SJSA1 (cell line): Measurements from ENCODE around the gene ADCY1. TPM values are rescaled to one million over a fixed set of nuclear protein-coding genes. Genes with fewer than 3 reads are reported as not detected.

Experiments
- DNase-seq, 2 experiments: peaks; one replicate each; pipeline ENCODE4 v3.0.0-alpha.2; 2015 to 2020; ENCODE audit warnings: low spot score in 2 of 2, low read depth in 1 of 2
- H3K27ac ChIP-seq: fragments of 250-450 bp; sonication (Bioruptor Pico); 2 replicates; pipeline ENCODE4 v1.5.1; 2020; ENCODE audit warnings: mild to moderate bottlenecking, moderate library complexity
- H3K27me3 ChIP-seq: fragments of 250-450 bp; sonication (Bioruptor Pico); replicated peaks from 2 replicates; pipeline ENCODE4 v1.5.1; 2020; ENCODE audit warnings: mild to moderate bottlenecking, moderate library complexity
- H3K36me3 ChIP-seq: fragments of 250-450 bp; sonication (Bioruptor Pico); 2 replicates; pipeline ENCODE4 v1.5.1; 2020; ENCODE audit warnings: mild to moderate bottlenecking
- H3K4me1 ChIP-seq: fragments of 250-450 bp; sonication (Bioruptor Pico); replicated peaks from 2 replicates; pipeline ENCODE4 v1.6.1; 2021; ENCODE audit warnings: mild to moderate bottlenecking
- H3K4me3 ChIP-seq: fragments of 250-450 bp; sonication (Bioruptor Pico); 2 replicates; pipeline ENCODE4 v1.5.1; 2020; ENCODE audit warnings: mild to moderate bottlenecking
- H3K9me3 ChIP-seq: fragments of 250-450 bp; sonication (Bioruptor Pico); replicated peaks from 2 replicates; pipeline ENCODE4 v1.5.1; 2020; ENCODE audit warnings: mild to moderate bottlenecking
- total RNA-seq: library from RNA; depleted of rRNA; stranded (reverse); fragments of >200 nt; shearing (Covaris generic); gene quantifications from 2 replicates; pipeline ENCODE4 v1.2.3, GENCODE V29; 2014

The ADCY1 gene
- total RNA-seq, 1 experiment from 2014 or later: 0.05 TPM

GRCh38 chr7:45568536-45569289, 5.5 kb upstream of the ADCY1 start:
- Histone ChIP-seq H3K27me3 (peaks cover 25% of the 10 kb centered on the region), H3K4me3 (no peak overlapping the region), H3K36me3 (no peaks in the 10 kb centered on the region), H3K4me1 (no peaks in the 10 kb centered on the region), H3K27ac (no peak overlapping the region), H3K9me3 (no peaks in the 10 kb centered on the region)
- DNase-seq: no peak

DNA sequence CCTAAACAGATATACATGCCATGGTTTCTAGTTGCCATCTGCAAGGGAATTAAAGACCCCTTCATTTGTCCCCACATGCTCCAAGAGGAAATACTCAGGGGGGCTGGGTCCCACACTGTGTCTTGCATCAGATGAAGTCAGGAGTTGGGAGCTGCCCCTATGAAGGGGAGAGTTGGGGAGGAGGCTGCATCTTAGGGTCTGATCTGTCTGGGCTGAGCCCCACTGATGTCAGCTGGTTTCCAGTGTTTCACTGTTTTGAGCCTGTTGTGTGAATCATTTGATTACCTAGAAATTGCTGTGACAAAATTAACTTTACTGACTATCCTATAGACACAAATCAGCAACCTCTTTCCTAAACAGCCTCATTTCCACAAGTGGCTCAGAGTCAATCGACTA, 4.9 kb upstream of the ADCY1 start:
- Histone ChIP-seq H3K27me3 (peaks cover 28% of the 10 kb centered on the region), H3K4me3 (no peak overlapping the region), H3K9me3 (no peaks in the 10 kb centered on the region; the same call in 1 of the 2 replicates), H3K4me1 (no peaks in the 10 kb centered on the region), H3K27ac (no peak overlapping the region), H3K36me3 (no peaks in the 10 kb centered on the region)
- DNase-seq: no peak

GRCh38 chr7:45570797-45571196, 3.4 kb upstream of the ADCY1 start:
- Histone ChIP-seq H3K27me3 (peaks cover 36% of the 10 kb centered on the region), H3K36me3 (no peaks in the 10 kb centered on the region), H3K27ac (no peak overlapping the region), H3K4me1 (peaks cover 6% of the 10 kb centered on the region), H3K9me3 (no peaks in the 10 kb centered on the region; the same call in 1 of the 2 replicates), H3K4me3 (no peak overlapping the region)
- no peak for DNase-seq

GRCh38 chr7:45573204-45573603, 964 bp upstream of the ADCY1 start:
- Histone ChIP-seq H3K36me3 (no peaks in the 10 kb centered on the region), H3K4me3 (no peak overlapping the region), H3K27me3 (peaks cover 54% of the 10 kb centered on the region), H3K9me3 (no peaks in the 10 kb centered on the region; the same call in 1 of the 2 replicates), H3K4me1 (peaks cover 6% of the 10 kb centered on the region), H3K27ac (no peak overlapping the region)
- no peak for DNase-seq

DNA sequence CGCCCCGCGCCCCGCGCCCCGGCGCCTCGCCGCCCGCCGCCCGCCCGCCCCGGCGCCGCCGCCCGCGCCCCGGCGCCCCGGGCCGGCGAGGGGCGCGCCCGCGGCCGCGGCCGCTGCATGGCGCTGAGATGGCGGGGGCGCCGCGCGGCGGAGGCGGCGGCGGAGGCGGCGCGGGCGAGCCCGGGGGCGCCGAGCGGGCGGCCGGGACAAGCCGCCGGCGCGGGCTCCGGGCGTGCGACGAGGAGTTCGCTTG, 174 bp downstream of the ADCY1 start:
- no peak for DNase-seq
- H3K27me3 ChIP-seq: peaks cover 54% of the 10 kb centered on the region
- H3K27ac ChIP-seq: no peak overlapping the region
- peak overlapping the region; percentile 22 for H3K4me3 ChIP-seq
- no peaks in the 10 kb centered on the region for H3K36me3 ChIP-seq
- H3K9me3 ChIP-seq: no peaks in the 10 kb centered on the region; the same call in 1 of the 2 replicates
- H3K4me1 ChIP-seq: peaks cover 6% of the 10 kb centered on the region

- H3K36me3 ChIP-seq: no peaks in the 10 kb centered on the region
- no peak for DNase-seq
- H3K9me3 ChIP-seq: no peaks in the 10 kb centered on the region; the same call in 1 of the 2 replicates
- H3K4me1 ChIP-seq: peaks cover 6% of the 10 kb centered on the region
- H3K27ac ChIP-seq: no peak overlapping the region
- peaks cover 54% of the 10 kb centered on the region for H3K27me3 ChIP-seq
- H3K4me3 ChIP-seq: peak overlapping the region; percentile 22
Observed at GRCh38 chr7:45574669-45575500, 717 bp downstream of the ADCY1 start.

- H3K36me3 ChIP-seq: no peaks in the 10 kb centered on the region
- H3K27ac ChIP-seq: no peak overlapping the region
- no peaks in the 10 kb centered on the region; the same call in 1 of the 2 replicates for H3K9me3 ChIP-seq
- H3K4me1 ChIP-seq: peaks cover 6% of the 10 kb centered on the region
- no peak overlapping the region for H3K4me3 ChIP-seq
- H3K27me3 ChIP-seq: peaks cover 54% of the 10 kb centered on the region
- no peak for DNase-seq
Observed at GRCh38 chr7:45575501-45576248, 1.5 kb downstream of the ADCY1 start.

GRCh38 chr7:45576249-45576929, 2.2 kb downstream of the ADCY1 start:
- H3K27ac ChIP-seq: no peak overlapping the region
- peaks cover 6% of the 10 kb centered on the region for H3K4me1 ChIP-seq
- no peaks in the 10 kb centered on the region for H3K36me3 ChIP-seq
- peaks cover 50% of the 10 kb centered on the region for H3K27me3 ChIP-seq
- no peaks in the 10 kb centered on the region; the same call in 1 of the 2 replicates for H3K9me3 ChIP-seq
- no peak overlapping the region for H3K4me3 ChIP-seq
- no peak for DNase-seq

DNA sequence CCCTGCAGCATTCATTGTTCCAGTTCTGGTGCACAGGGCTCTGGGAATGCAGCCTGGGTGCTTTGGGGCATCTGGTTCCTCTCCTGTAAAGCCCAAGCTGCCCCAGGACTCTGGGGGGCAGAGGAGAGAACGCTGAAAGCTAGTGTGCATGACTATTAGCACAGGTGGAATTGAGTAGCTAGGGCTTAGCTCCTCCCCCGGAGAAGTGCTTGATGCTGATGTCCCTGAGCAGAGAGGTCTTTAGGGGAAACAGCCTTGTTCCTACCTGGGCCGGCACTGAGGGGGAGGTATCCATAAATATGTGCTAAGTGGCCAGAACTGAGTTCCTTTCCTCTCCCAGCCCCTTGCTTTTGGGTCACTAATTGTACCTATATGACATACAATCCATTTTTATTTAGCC, 3.9 kb downstream of the ADCY1 start:
- no peak overlapping the region for H3K4me3 ChIP-seq
- H3K9me3 ChIP-seq: no peaks in the 10 kb centered on the region; the same call in 1 of the 2 replicates
- no peak overlapping the region for H3K27ac ChIP-seq
- H3K4me1 ChIP-seq: peaks cover 6% of the 10 kb centered on the region
- DNase-seq: no peak
- H3K27me3 ChIP-seq: peaks cover 41% of the 10 kb centered on the region
- no peaks in the 10 kb centered on the region for H3K36me3 ChIP-seq

GRCh38 chr7:45578467-45578866, 4.3 kb downstream of the ADCY1 start:
- Histone ChIP-seq H3K4me1 (peaks cover 6% of the 10 kb centered on the region), H3K27me3 (peaks cover 38% of the 10 kb centered on the region)

GRCh38 chr7:45579391-45579801, 5.2 kb downstream of the ADCY1 start:
- H3K4me1 ChIP-seq: peaks cover 6% of the 10 kb centered on the region
- no peak overlapping the region for H3K27ac ChIP-seq
- peaks cover 32% of the 10 kb centered on the region for H3K27me3 ChIP-seq
- no peak for DNase-seq
- H3K9me3 ChIP-seq: no peaks in the 10 kb centered on the region
- H3K4me3 ChIP-seq: no peak overlapping the region
- no peaks in the 10 kb centered on the region for H3K36me3 ChIP-seq

More at GRCh38 chr7:45578467-45578866, 4.3 kb downstream of the ADCY1 start:
- Histone ChIP-seq H3K9me3 (no peaks in the 10 kb centered on the region; the same call in 1 of the 2 replicates), H3K27ac (no peak overlapping the region), H3K4me3 (no peak overlapping the region), H3K36me3 (no peaks in the 10 kb centered on the region)
- no peak for DNase-seq

DNA sequence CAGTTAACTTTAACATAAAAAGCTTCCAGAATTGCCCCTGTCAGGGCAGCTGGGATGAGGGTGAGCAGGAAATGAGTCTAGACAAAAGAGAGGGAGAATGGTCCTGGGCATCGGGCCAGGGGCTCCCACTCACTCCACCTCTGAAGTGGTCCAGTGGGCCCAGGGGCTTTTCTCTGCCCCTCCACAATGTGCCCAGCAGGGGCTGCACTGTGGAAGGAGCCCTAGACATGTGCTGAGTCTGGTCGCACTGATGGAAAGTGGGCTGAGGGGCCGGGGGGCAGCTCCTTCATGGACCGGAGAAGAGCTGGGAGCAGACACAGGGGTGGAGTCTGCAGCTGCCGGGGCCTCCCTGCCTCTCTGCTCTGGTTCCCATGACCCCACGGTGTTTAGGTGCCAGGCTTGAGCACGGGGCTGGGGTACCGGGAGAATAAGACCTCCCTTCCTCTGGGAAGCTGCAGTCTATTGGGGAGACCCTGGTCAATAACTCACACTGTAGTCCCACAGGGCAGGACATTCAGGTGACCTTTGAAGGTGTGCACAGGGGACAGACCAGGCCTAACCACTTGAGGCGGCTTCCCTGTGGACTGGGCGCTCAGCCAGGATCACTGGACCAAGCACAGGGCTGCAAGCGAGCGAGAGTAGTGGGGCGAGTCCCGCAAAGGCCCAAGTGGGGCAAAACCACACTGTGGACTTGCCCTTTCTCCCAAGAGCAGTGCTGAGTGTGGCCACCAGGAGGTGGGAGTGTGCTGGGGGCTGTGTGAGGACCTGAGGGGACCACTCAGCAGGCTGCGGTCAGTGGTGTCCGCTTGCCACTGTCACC, 6.1 kb downstream of the ADCY1 start:
- Histone ChIP-seq H3K4me1 (no peaks in the 10 kb centered on the region), H3K27ac (no peak overlapping the region), H3K9me3 (no peaks in the 10 kb centered on the region), H3K4me3 (no peak overlapping the region), H3K36me3 (no peaks in the 10 kb centered on the region), H3K27me3 (peaks cover 24% of the 10 kb centered on the region)
- no peak for DNase-seq
